HEK293 (cell line): Measurements from ENCODE around the gene TMIE.

Source experiments
- ATF2 ChIP-seq: fragments of 450-650 bp; formaldehyde crosslinking; IDR thresholded peaks from 2 replicates; pipeline ENCODE4 v1.5.1; 2016; ENCODE audit warnings: missing biosample characterization, missing genetic modification characterization, low read depth
- HOXC10 ChIP-seq: sonication (generic); formaldehyde crosslinking; IDR thresholded peaks from 2 replicates; pipeline ENCODE4 v1.8.1; 2023; ENCODE audit warnings: mild to moderate bottlenecking, missing genetic modification reagents
- KLF16 ChIP-seq: fragments of 450-650 bp; formaldehyde crosslinking; IDR thresholded peaks from 2 replicates; pipeline ENCODE4 v1.5.1; 2017; ENCODE audit warnings: missing biosample characterization, missing genetic modification characterization
- MYNN ChIP-seq: fragments of 450-650 bp; formaldehyde crosslinking; IDR thresholded peaks from 2 replicates; pipeline ENCODE4 v1.5.1; 2016; ENCODE audit warnings: missing biosample characterization, missing genetic modification characterization, borderline replicate concordance
- PBX3 ChIP-seq: sonication (generic); formaldehyde crosslinking; IDR thresholded peaks from 2 replicates; pipeline ENCODE4 v1.8.1; 2022; ENCODE audit warnings: mild to moderate bottlenecking, moderate library complexity, missing genetic modification reagents
- ZNF202 ChIP-seq: fragments of 450-650 bp; formaldehyde crosslinking; IDR thresholded peaks from 2 replicates; pipeline ENCODE4 v1.5.1; 2016; ENCODE audit warnings: missing biosample characterization, missing genetic modification characterization, borderline replicate concordance
- ZNF311 ChIP-seq: fragments of 450-650 bp; formaldehyde crosslinking; IDR thresholded peaks from 2 replicates; pipeline ENCODE4 v1.5.1; 2017; ENCODE audit warnings: missing biosample characterization, missing genetic modification characterization, borderline replicate concordance
- ZNF398 ChIP-seq: fragments of 450-650 bp; formaldehyde crosslinking; IDR thresholded peaks from 2 replicates; pipeline ENCODE4 v1.5.1; 2017; ENCODE audit warnings: missing biosample characterization, missing genetic modification characterization
- ZNF426 ChIP-seq: fragments of 450-650 bp; formaldehyde crosslinking; IDR thresholded peaks from 2 replicates; pipeline ENCODE4 v1.5.1; 2017; ENCODE audit warnings: missing biosample characterization, missing genetic modification characterization, mild to moderate bottlenecking, inconsistent platforms, moderate library complexity
- ZNF561 ChIP-seq: fragments of 450-650 bp; IDR thresholded peaks from 2 replicates; pipeline ENCODE4 v1.5.1; 2018; ENCODE audit warnings: missing biosample characterization, missing genetic modification characterization, borderline replicate concordance
- ZNF610 ChIP-seq: fragments of 450-650 bp; formaldehyde crosslinking; IDR thresholded peaks from 2 replicates; pipeline ENCODE4 v1.5.1; 2016; ENCODE audit warnings: missing biosample characterization, missing genetic modification characterization, borderline replicate concordance
- TF ChIP-seq, protein P1 (sequence below): fragments of 450-650 bp; formaldehyde crosslinking; IDR thresholded peaks from 2 replicates; pipeline ENCODE4 v1.5.1; 2016; ENCODE audit warnings: missing biosample characterization, missing genetic modification characterization
- TF ChIP-seq, protein P2 (sequence below): fragments of 450-650 bp; formaldehyde crosslinking; conservative IDR thresholded peaks from 2 replicates; pipeline ENCODE4 v1.5.1; 2016; ENCODE audit warnings: low read depth, missing biosample characterization, missing genetic modification characterization

DNA sequence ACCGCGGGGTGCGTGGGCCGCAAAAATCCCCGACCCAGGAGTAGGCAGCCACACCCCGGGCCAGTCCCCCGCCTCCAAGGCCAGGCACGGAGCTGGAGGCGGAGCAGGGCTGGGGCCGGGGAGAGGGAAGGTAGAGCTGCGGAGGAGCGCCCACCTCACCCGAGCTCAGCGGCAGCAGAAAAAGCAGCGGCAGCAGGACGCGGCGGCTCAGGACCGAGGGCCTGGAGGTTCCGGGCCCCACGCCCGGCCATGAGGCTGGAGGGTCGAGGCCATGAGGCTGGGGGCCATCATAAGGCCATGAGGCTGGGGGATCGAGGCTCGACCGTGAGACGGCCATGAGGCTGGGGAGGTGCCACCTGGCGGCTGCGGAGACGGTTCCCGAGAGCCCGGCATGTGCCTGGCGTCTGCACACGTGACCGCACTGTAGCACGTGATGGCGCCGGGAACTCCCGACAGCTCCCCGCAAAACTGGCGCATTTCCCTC, 49.4 kb downstream of the TMIE start:
- TF ChIP-seq KLF16 (tag by site-specific recombination) (no peak), ZNF426 (tag by site-specific recombination) (no peak), ZNF610 (tag by site-specific recombination) (no peak), ZNF398 (tag by site-specific recombination) (no peak), ZNF311 (no peak), HOXC10 (no peak), ZNF202 (tag by site-specific recombination) (no peak), ATF2 (tag by site-specific recombination) (no peak), MYNN (tag by site-specific recombination) (no peak), PBX3 (CRISPR knock-in tag) (no peak), ZNF561 (no peak)
- TF ChIP-seq, protein P1, sequence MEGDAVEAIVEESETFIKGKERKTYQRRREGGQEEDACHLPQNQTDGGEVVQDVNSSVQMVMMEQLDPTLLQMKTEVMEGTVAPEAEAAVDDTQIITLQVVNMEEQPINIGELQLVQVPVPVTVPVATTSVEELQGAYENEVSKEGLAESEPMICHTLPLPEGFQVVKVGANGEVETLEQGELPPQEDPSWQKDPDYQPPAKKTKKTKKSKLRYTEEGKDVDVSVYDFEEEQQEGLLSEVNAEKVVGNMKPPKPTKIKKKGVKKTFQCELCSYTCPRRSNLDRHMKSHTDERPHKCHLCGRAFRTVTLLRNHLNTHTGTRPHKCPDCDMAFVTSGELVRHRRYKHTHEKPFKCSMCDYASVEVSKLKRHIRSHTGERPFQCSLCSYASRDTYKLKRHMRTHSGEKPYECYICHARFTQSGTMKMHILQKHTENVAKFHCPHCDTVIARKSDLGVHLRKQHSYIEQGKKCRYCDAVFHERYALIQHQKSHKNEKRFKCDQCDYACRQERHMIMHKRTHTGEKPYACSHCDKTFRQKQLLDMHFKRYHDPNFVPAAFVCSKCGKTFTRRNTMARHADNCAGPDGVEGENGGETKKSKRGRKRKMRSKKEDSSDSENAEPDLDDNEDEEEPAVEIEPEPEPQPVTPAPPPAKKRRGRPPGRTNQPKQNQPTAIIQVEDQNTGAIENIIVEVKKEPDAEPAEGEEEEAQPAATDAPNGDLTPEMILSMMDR (tag by site-specific recombination), result no peak
- TF ChIP-seq, protein P2, sequence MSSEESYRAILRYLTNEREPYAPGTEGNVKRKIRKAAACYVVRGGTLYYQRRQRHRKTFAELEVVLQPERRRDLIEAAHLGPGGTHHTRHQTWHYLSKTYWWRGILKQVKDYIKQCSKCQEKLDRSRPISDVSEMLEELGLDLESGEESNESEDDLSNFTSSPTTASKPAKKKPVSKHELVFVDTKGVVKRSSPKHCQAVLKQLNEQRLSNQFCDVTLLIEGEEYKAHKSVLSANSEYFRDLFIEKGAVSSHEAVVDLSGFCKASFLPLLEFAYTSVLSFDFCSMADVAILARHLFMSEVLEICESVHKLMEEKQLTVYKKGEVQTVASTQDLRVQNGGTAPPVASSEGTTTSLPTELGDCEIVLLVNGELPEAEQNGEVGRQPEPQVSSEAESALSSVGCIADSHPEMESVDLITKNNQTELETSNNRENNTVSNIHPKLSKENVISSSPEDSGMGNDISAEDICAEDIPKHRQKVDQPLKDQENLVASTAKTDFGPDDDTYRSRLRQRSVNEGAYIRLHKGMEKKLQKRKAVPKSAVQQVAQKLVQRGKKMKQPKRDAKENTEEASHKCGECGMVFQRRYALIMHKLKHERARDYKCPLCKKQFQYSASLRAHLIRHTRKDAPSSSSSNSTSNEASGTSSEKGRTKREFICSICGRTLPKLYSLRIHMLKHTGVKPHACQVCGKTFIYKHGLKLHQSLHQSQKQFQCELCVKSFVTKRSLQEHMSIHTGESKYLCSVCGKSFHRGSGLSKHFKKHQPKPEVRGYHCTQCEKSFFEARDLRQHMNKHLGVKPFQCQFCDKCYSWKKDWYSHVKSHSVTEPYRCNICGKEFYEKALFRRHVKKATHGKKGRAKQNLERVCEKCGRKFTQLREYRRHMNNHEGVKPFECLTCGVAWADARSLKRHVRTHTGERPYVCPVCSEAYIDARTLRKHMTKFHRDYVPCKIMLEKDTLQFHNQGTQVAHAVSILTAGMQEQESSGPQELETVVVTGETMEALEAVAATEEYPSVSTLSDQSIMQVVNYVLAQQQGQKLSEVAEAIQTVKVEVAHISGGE (tag by site-specific recombination), result no peak
